HEK293 (cell line): ENCODE results near the gene FGF9.

Source experiments
- GLI4 ChIP-seq: fragments of 450-650 bp; formaldehyde crosslinking; IDR thresholded peaks from 2 replicates; pipeline ENCODE4 v1.5.1; 2016; ENCODE audit warnings: missing biosample characterization, missing genetic modification characterization
- MZF1 ChIP-seq: fragments of 450-650 bp; formaldehyde crosslinking; IDR thresholded peaks from 2 replicates; pipeline ENCODE4 v1.5.1; 2017; ENCODE audit warnings: missing biosample characterization, missing genetic modification characterization, borderline replicate concordance
- REPIN1 ChIP-seq: fragments of 450-650 bp; formaldehyde crosslinking; IDR thresholded peaks from 2 replicates; pipeline ENCODE4 v1.5.1; 2017; ENCODE audit warnings: missing biosample characterization, missing genetic modification characterization, low read depth
- YY1 ChIP-seq: fragments of 450-650 bp; formaldehyde crosslinking; IDR thresholded peaks from 2 replicates; pipeline ENCODE4 v1.5.1; 2018; ENCODE audit warnings: missing biosample characterization, missing genetic modification characterization
- ZFP41 ChIP-seq: fragments of 450-650 bp; formaldehyde crosslinking; IDR thresholded peaks from 2 replicates; pipeline ENCODE4 v1.5.1; 2016; ENCODE audit warnings: missing biosample characterization, missing genetic modification characterization, borderline replicate concordance
- ZNF223 ChIP-seq: fragments of 450-650 bp; formaldehyde crosslinking; IDR thresholded peaks from 2 replicates; pipeline ENCODE4 v1.5.1; 2016; ENCODE audit warnings: missing biosample characterization, missing genetic modification characterization
- ZNF510 ChIP-seq: fragments of 450-650 bp; formaldehyde crosslinking; IDR thresholded peaks from 2 replicates; pipeline ENCODE4 v1.5.1; 2018; ENCODE audit warnings: mild to moderate bottlenecking, missing genetic modification characterization, missing biosample characterization; ENCODE audit not compliant: insufficient replicate concordance
- TF ChIP-seq, protein P1 (sequence below): fragments of 450-650 bp; formaldehyde crosslinking; IDR thresholded peaks from 2 replicates; pipeline ENCODE4 v1.5.1; 2016; ENCODE audit warnings: missing biosample characterization, missing genetic modification characterization

DNA sequence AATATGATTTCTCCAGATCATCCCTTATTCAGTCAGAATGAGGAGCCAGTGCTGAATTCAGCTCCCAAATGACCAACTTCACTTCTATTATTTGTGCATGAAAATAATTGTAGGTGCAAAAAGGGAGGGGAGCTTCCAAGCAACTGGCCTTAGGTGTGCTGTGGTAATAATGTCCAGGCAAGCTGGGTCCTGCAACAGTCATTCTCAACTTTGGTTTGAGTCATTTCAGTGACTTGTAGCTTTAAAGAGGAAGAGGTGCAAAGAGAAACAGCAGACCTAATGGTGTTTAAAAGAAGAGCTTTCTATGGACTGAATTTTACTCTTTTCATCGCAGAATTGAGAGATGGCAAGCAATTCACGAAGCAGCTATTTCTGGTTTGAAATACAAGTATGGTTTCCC is 29.2 kb upstream of the FGF9 start:
- no peak for TF ChIP-seq GLI4 (tag by site-specific recombination)
- TF ChIP-seq, protein P1, sequence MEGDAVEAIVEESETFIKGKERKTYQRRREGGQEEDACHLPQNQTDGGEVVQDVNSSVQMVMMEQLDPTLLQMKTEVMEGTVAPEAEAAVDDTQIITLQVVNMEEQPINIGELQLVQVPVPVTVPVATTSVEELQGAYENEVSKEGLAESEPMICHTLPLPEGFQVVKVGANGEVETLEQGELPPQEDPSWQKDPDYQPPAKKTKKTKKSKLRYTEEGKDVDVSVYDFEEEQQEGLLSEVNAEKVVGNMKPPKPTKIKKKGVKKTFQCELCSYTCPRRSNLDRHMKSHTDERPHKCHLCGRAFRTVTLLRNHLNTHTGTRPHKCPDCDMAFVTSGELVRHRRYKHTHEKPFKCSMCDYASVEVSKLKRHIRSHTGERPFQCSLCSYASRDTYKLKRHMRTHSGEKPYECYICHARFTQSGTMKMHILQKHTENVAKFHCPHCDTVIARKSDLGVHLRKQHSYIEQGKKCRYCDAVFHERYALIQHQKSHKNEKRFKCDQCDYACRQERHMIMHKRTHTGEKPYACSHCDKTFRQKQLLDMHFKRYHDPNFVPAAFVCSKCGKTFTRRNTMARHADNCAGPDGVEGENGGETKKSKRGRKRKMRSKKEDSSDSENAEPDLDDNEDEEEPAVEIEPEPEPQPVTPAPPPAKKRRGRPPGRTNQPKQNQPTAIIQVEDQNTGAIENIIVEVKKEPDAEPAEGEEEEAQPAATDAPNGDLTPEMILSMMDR (tag by site-specific recombination), result no peak
- no peak for TF ChIP-seq MZF1 (tag by site-specific recombination)
- no peak for TF ChIP-seq ZNF223 (tag by site-specific recombination)
- TF ChIP-seq REPIN1 (tag by site-specific recombination), result no peak
- no peak for TF ChIP-seq YY1
- no peak for TF ChIP-seq ZFP41 (tag by site-specific recombination)
- no peak for TF ChIP-seq ZNF510 (tag by site-specific recombination)
